Islet precursor cell (in vitro differentiated cells): ENCODE measurements around the gene PCDHGA2.
"Not testable (repeated sequence)": the region's sequence is repeated elsewhere in the genome, so short reads cannot be mapped to it uniquely, and the experiment has no call there.

ENCODE experiments used
- DNase-seq: peaks from one replicate; pipeline ENCODE4 v3.0.0-alpha.2; 2018

PCDHGA2 gene

GRCh38 chr5:141338538-141339306, at the start of gene PCDHGA2:
PCDHGA2 (plus strand) TSS chr5:141338760.
- DNase-seq = no peak

- DNase-seq = no peak
These were observed 40.2 kb upstream of the PCDHGA2 start for GRCh38 chr5:141298376-141298775.

- DNase-seq = no peak
These were observed 34.8 kb upstream of the PCDHGA2 start, which contains the start of gene SLC25A2 for GRCh38 chr5:141303756-141304155. SLC25A2 (minus strand) TSS chr5:141304049; CDS start chr5:141303865, 184 bp downstream.

GRCh38 chr5:141306630-141307029, 31.9 kb upstream of the PCDHGA2 start:
- DNase-seq = no peak

GRCh38 chr5:141313711-141314110, 24.8 kb upstream of the PCDHGA2 start:
- no peak for DNase-seq

- DNase-seq = not testable (repeated sequence)
These were observed 21.6 kb upstream of the PCDHGA2 start for GRCh38 chr5:141316963-141317362.

- DNase-seq = no peak
These were observed 19.4 kb upstream of the PCDHGA2 start for GRCh38 chr5:141319202-141319601.

GRCh38 chr5:141319699-141320098, 18.9 kb upstream of the PCDHGA2 start:
- no peak for DNase-seq

- DNase-seq = peak; percentile 95
These were observed 18.1 kb upstream of the PCDHGA2 start, which contains the start of gene TAF7 for GRCh38 chr5:141320225-141321169. TAF7 (minus strand) TSS chr5:141320784; CDS start chr5:141320044, 740 bp downstream.

GRCh38 chr5:141322261-141322660, 16.3 kb upstream of the PCDHGA2 start:
- DNase-seq = no peak

GRCh38 chr5:141326088-141326854, 12.3 kb upstream of the PCDHGA2 start:
- DNase-seq = peak; percentile 84

GRCh38 chr5:141328231-141328630, 10.3 kb upstream of the PCDHGA2 start:
- no peak for DNase-seq

GRCh38 chr5:141330299-141331080, 8.1 kb upstream of the PCDHGA2 start, which contains the start of gene PCDHGA1:
PCDHGA1 (plus strand) TSS chr5:141330514.
- no peak for DNase-seq

GRCh38 chr5:141332571-141332970, 6.0 kb upstream of the PCDHGA2 start:
- not testable (repeated sequence) for DNase-seq

- DNase-seq = not testable (repeated sequence)
These were observed 2.3 kb downstream of the PCDHGA2 start for GRCh38 chr5:141340781-141341354.

- DNase-seq = no peak
These were observed 4.2 kb downstream of the PCDHGA2 start for GRCh38 chr5:141342773-141343172.

- DNase-seq = no peak
These were observed 4.8 kb downstream of the PCDHGA2 start, which contains the start of gene PCDHGA3 for GRCh38 chr5:141343242-141343952. PCDHGA3 (plus strand) TSS chr5:141343829; CDS start chr5:141344034, 205 bp downstream.

- DNase-seq = no peak
These were observed 5.4 kb downstream of the PCDHGA2 start for GRCh38 chr5:141343953-141344463.

- no peak for DNase-seq
These were observed 6.8 kb downstream of the PCDHGA2 start for GRCh38 chr5:141345327-141345726.

- DNase-seq = not testable (repeated sequence)
These were observed 7.5 kb downstream of the PCDHGA2 start for GRCh38 chr5:141346017-141346416.
